Measurements from ENCODE around the gene GALNT14. TPM values are rescaled to one million over a fixed set of nuclear protein-coding genes. Genes with fewer than 3 reads are reported as not detected.
A peak's percentile ranks its signal among the peaks of the same experiment; 100 is the strongest.

The GALNT14 gene
- polyA plus RNA-seq, 1 experiment, result 3.5 TPM

- ChIA-PET CTCF (interaction anchor here (1.6 kb wide), 1 partner anchor 20 kb away, joined by 4 read pairs; no protein-coding TSS in a partner anchor), POLR2A (no interaction called here)
- TF ChIP-seq CTCF (IDR thresholded peaks at IDR 0.05; ENCODE audit: insufficient read depth, low read depth, low read length), result no peak
- Histone ChIP-seq H3K4me3 (ENCODE audit: low read depth, low read length) (no peak overlapping the region), H3K27me3 (ENCODE audit: control insufficient read depth, insufficient read depth, low read length) (no peaks in the 10 kb centered on the region; the same call in 1 of the 2 replicates), H3K36me3 (ENCODE audit: control insufficient read depth, insufficient read depth, low read length) (no peaks in the 10 kb centered on the region)
- DNase-seq (ENCODE audit: low read depth), result no peak
Measured at GRCh38 chr2:31069643-31070325, 68.5 kb downstream of the GALNT14 start.

GRCh38 chr2:31067259-31067658 lies 71.0 kb downstream of the GALNT14 start:
- ChIA-PET POLR2A (no interaction called here), CTCF (interaction anchor here (1.5 kb wide), 1 partner anchor 103 kb away, joined by 4 read pairs; no protein-coding TSS in a partner anchor)
- no peak for DNase-seq (ENCODE audit: low read depth)
- no peaks in the 10 kb centered on the region; the same call in 1 of the 2 replicates for H3K27me3 ChIP-seq (ENCODE audit: control insufficient read depth, insufficient read depth, low read length)
- no peak overlapping the region for H3K4me3 ChIP-seq (ENCODE audit: low read depth, low read length)
- TF ChIP-seq CTCF (IDR thresholded peaks at IDR 0.05; ENCODE audit: insufficient read depth, low read depth, low read length), result peak; percentile 19; the same call in 1 of the 2 replicates
- H3K36me3 ChIP-seq (ENCODE audit: control insufficient read depth, insufficient read depth, low read length), result no peaks in the 10 kb centered on the region

GRCh38 chr2:31066551-31066950 lies 71.7 kb downstream of the GALNT14 start:
- POLR2A ChIA-PET, result no interaction called here
- TF ChIP-seq CTCF (IDR thresholded peaks at IDR 0.05; ENCODE audit: insufficient read depth, low read depth, low read length), result no peak
- Histone ChIP-seq H3K4me3 (ENCODE audit: low read depth, low read length) (no peak overlapping the region), H3K36me3 (ENCODE audit: control insufficient read depth, insufficient read depth, low read length) (no peaks in the 10 kb centered on the region), H3K27me3 (ENCODE audit: control insufficient read depth, insufficient read depth, low read length) (no peaks in the 10 kb centered on the region; the same call in 1 of the 2 replicates)
- CTCF ChIA-PET, result interaction anchor here (0.5 to 0.8 kb wide), 2 partner anchors 353 to 355 kb away, joined by 3 read pairs; no protein-coding TSS in a partner anchor
- no peak for DNase-seq (ENCODE audit: low read depth)

GRCh38 chr2:31066086-31066485 lies 72.2 kb downstream of the GALNT14 start:
- TF ChIP-seq CTCF (IDR thresholded peaks at IDR 0.05; ENCODE audit: insufficient read depth, low read depth, low read length), result no peak
- ChIA-PET CTCF (interaction anchor here (0.5 to 0.8 kb wide), 2 partner anchors 352 to 354 kb away, joined by 3 read pairs; no protein-coding TSS in a partner anchor), POLR2A (no interaction called here)
- H3K4me3 ChIP-seq (ENCODE audit: low read depth, low read length), result no peak overlapping the region
- H3K36me3 ChIP-seq (ENCODE audit: control insufficient read depth, insufficient read depth, low read length), result no peaks in the 10 kb centered on the region
- H3K27me3 ChIP-seq (ENCODE audit: control insufficient read depth, insufficient read depth, low read length), result no peaks in the 10 kb centered on the region; the same call in 1 of the 2 replicates
- DNase-seq (ENCODE audit: low read depth), result no peak

GRCh38 chr2:31065356-31065755 lies 72.9 kb downstream of the GALNT14 start:
- POLR2A ChIA-PET, result no interaction called here
- no peak for TF ChIP-seq CTCF (IDR thresholded peaks at IDR 0.05; ENCODE audit: insufficient read depth, low read depth, low read length)
- no peak overlapping the region for H3K4me3 ChIP-seq (ENCODE audit: low read depth, low read length)
- DNase-seq (ENCODE audit: low read depth), result no peak
- CTCF ChIA-PET, result interaction anchor here (1.5 kb wide), 1 partner anchor 16 kb away, joined by 3 read pairs; no protein-coding TSS in a partner anchor
- H3K36me3 ChIP-seq (ENCODE audit: control insufficient read depth, insufficient read depth, low read length), result no peaks in the 10 kb centered on the region
- no peaks in the 10 kb centered on the region; the same call in 1 of the 2 replicates for H3K27me3 ChIP-seq (ENCODE audit: control insufficient read depth, insufficient read depth, low read length)
